Measurements from ENCODE around the gene CPNE6. TPM values are rescaled to one million over a fixed set of nuclear protein-coding genes. Genes with fewer than 3 reads are reported as not detected.

CPNE6 gene
- total RNA-seq, 4 donors from 2014 or later, result 0.29 TPM; not detected in 3

GRCh38 chr14:24057867-24058259, 13.5 kb upstream of the CPNE6 start:
- intact Hi-C loops (cut with DNase I), result loop anchor here (2.0 to 5.0 kb wide), 2 partner anchors 33 to 49 kb away; no protein-coding TSS in a partner anchor
- no peak overlapping the region for H3K4me3 ChIP-seq (replicated peaks in 1 of 3)
- no peaks in the 10 kb centered on the region for H3K36me3 ChIP-seq
- no peaks in the 10 kb centered on the region for H3K9me3 ChIP-seq
- H3K27ac ChIP-seq, result no peak overlapping the region
- no peak for TF ChIP-seq CTCF (IDR thresholded peaks at IDR 0.05)
- no peak for TF ChIP-seq POLR2A (IDR thresholded peaks at IDR 0.05)
- no peaks in the 10 kb centered on the region for H3K27me3 ChIP-seq
- WGBS, 2 donors, result 57 to 70% methylated on average over 5 to 9 of the region's 14 CpGs
- peak in 1 of 2 donors; percentile 18 for DNase-seq
- no peaks in the 10 kb centered on the region for H3K4me1 ChIP-seq

GRCh38 chr14:24058260-24058950, 13.0 kb upstream of the CPNE6 start:
- TF ChIP-seq POLR2A (IDR thresholded peaks at IDR 0.05) (no peak), CTCF (IDR thresholded peaks at IDR 0.05) (peak; percentile 44 to 96 (median 78))
- no peaks in the 10 kb centered on the region for H3K27me3 ChIP-seq
- intact Hi-C loops (cut with DNase I), result loop anchor here (2.0 to 5.0 kb wide), 2 partner anchors 32 to 49 kb away; no protein-coding TSS in a partner anchor
- no peaks in the 10 kb centered on the region for H3K36me3 ChIP-seq
- H3K9me3 ChIP-seq, result no peaks in the 10 kb centered on the region
- H3K27ac ChIP-seq, result no peak overlapping the region
- DNase-seq, result peak; percentile 73 to 84
- no peaks in the 10 kb centered on the region for H3K4me1 ChIP-seq
- WGBS, 2 donors, result 56 to 58% methylated on average over 7 of the region's 7 CpGs
- no peak overlapping the region for H3K4me3 ChIP-seq (replicated peaks in 1 of 3)

DNA sequence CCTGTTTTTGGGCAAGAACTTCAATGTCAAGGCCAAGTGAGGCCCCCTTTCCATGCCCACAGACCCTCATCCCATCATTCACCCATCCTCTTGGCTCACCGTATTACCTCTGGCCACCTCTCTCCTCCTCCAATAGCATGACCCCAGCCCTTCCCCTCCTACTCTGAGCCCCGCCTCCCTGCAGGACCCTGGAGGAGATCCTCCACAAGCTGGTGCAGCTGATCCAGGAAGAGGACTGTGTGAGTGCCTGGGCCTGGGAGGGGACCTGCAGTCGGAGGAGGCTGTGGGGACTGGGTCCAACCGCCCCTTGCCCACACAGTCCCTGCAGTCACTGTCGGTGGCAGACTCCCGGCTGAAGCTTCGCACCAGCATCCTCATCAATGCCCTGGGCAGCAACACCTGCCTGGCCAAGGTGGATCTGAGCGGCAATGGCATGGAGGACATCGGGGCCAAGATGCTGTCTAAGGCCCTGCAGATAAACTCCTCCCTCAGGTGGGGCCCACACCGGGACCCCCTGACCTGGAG, 12.3 kb upstream of the CPNE6 start:
- Histone ChIP-seq H3K4me3 (replicated peaks in 1 of 3) (no peak overlapping the region), H3K4me1 (no peaks in the 10 kb centered on the region), H3K27ac (no peak overlapping the region), H3K9me3 (no peaks in the 10 kb centered on the region), H3K27me3 (no peaks in the 10 kb centered on the region), H3K36me3 (no peaks in the 10 kb centered on the region)
- 77 to 87% methylated on average over 6 to 10 of the region's 10 CpGs for WGBS, 2 donors
- DNase-seq, result no peak
- intact Hi-C loops (cut with DNase I), result loop anchor here (2.0 to 5.0 kb wide), 2 partner anchors 32 to 48 kb away; no protein-coding TSS in a partner anchor
- TF ChIP-seq CTCF (IDR thresholded peaks at IDR 0.05) (no peak), POLR2A (IDR thresholded peaks at IDR 0.05) (no peak)

- H3K27ac ChIP-seq, result no peak overlapping the region
- intact Hi-C loops (cut with DNase I), result loop anchor here (2.0 to 5.0 kb wide), 2 partner anchors 31 to 47 kb away; no protein-coding TSS in a partner anchor
- DNase-seq, result no peak
- no peaks in the 10 kb centered on the region for H3K36me3 ChIP-seq
- no peaks in the 10 kb centered on the region for H3K9me3 ChIP-seq
- H3K4me1 ChIP-seq, result no peaks in the 10 kb centered on the region
- no peak for TF ChIP-seq POLR2A (IDR thresholded peaks at IDR 0.05)
- TF ChIP-seq CTCF (IDR thresholded peaks at IDR 0.05), result no peak
- no peaks in the 10 kb centered on the region for H3K27me3 ChIP-seq
- no peak overlapping the region for H3K4me3 ChIP-seq (replicated peaks in 1 of 3)
- 93 to 95% methylated on average over 14 to 16 of the region's 16 CpGs for WGBS, 2 donors
Observed at GRCh38 chr14:24059841-24060388, 11.4 kb upstream of the CPNE6 start.

- Histone ChIP-seq H3K27me3 (no peaks in the 10 kb centered on the region), H3K27ac (no peak overlapping the region), H3K4me1 (no peaks in the 10 kb centered on the region), H3K9me3 (no peaks in the 10 kb centered on the region), H3K4me3 (replicated peaks in 1 of 3) (no peak overlapping the region), H3K36me3 (no peaks in the 10 kb centered on the region)
- 92 to 96% methylated on average over 2 to 5 of the region's 10 CpGs for WGBS, 2 donors
- no peak for TF ChIP-seq POLR2A (IDR thresholded peaks at IDR 0.05)
- no peak for TF ChIP-seq CTCF (IDR thresholded peaks at IDR 0.05)
- DNase-seq, result no peak
- intact Hi-C loops (cut with DNase I), result no loop called here
Observed at GRCh38 chr14:24060443-24060842, 10.9 kb upstream of the CPNE6 start.
